Stimulated activated CD8-positive, alpha-beta memory T cell treated with anti-CD3 and anti-CD28 coated beads, Interleukin-7, amount 100 ng/mL, for 24 hours (primary cell): ENCODE results near the gene GJC2.

Experiments
- DNase-seq: peaks from one replicate; pipeline ENCODE4 v3.0.0-alpha.2; 2020; ENCODE audit warnings: low read depth

The GJC2 gene

DNA sequence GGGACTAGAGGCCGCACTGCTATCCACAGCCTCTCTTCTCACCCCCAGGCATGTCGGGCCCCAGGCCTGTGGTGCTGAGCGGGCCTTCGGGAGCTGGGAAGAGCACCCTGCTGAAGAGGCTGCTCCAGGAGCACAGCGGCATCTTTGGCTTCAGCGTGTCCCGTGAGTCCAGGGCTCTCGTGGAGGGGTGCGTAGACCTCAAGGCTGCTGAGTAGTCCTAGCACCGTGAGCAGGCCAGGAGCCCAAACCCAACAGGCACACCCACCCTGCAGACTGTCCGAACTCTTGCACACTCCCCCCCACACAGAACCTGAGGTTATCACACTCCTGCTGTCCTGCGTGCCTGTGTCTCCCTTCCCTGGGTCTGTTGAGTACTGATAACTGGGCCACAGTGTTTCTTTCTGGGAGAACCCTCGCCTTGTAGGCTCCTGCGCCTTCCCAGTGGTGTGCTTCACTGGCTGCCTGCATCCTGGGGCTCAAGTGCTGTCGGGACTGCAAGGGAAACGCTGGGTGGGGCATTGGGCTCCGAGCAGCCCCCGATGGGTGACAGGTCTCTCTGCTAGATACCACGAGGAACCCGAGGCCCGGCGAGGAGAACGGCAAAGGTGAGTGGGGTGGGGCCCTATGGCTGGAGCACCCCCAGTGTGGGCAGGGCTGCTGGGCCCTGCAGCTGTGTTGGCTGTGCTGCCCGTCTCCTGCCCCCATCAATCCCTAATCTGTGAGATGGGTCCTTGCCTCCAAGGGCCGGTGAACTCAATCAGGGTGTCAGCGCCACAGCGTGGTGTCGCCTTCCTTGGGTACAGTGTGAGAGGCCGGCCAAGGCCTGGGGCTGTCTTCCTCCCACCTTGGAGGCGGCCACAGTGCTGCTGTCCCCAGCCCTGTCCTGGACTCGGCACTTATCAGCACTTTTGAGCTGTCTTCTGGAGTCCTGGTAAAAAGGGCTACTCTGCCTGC is 4.0 kb upstream of the GJC2 start:
- no peak for DNase-seq

DNA sequence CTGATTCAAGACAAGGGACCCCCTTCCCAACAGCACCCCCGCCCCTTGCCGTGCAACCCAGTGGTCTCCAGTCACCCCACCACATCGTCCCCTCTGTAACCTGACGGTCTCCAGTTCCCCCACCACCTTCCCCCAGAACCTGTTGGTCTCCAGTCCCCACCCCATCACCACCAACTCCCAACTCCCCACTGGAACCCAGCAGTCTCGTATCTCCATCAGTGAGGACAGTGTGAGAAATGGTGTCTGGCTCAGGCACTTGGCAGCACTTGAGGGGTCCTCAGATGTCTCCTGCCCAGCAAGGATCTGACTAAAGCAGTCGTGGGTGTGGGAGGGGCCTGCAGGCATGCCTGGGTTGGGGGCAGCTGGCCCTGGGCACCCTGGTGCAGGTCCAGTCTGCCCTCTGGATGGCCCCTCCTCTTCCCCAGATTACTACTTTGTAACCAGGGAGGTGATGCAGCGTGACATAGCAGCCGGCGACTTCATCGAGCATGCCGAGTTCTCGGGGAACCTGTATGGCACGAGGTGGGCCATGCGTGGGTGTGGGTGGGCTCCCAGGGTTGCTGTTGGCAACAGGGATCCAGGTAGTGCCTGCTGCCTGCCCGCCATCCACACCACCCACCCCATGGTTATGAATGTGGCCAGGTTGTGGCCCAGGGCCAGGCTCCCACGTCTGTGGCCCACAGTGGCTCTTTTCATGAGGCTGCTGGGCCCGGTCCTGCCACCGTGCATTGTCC is 3.1 kb upstream of the GJC2 start:
- no peak for DNase-seq

DNA sequence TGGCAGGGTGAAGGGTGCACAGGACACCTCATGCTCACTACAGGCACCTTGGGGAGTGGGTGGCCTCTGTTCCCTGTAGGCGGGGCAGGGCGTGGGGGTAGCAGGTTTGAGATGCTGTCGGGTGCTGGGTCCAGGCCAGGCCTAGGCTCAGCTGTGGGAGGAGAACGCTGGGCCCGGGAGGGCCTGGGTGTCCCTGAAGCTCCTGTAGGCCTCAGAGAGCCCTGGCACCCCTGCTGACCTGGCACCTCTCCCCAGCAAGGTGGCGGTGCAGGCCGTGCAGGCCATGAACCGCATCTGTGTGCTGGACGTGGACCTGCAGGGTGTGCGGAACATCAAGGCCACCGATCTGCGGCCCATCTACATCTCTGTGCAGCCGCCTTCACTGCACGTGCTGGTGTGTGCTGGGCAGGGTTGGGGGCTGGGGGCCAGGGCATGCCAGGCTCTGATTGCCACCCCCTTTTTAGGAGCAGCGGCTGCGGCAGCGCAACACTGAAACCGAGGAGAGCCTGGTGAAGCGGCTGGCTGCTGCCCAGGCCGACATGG is 2.5 kb upstream of the GJC2 start:
- DNase-seq: no peak

DNA sequence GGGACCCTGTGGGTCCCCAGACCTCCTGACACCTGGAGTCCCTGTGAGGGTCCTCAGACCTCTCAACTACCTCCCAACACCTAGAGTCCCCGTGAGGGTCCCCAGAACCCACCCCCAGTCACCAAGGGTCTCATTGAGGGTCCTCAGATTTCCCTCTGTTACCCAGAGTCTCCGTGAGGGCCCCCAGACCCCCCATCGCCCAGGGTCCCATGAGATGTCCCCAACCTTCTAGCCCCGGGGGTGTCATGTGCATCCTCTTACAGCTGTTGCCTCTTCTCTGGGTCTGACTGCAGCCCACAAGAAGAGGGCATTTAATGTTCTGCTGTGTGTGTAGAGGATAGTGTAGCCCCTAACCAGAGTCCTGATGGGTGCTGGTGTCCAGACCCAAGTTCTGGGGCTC is 2.0 kb upstream of the GJC2 start:
- DNase-seq: no peak

DNA sequence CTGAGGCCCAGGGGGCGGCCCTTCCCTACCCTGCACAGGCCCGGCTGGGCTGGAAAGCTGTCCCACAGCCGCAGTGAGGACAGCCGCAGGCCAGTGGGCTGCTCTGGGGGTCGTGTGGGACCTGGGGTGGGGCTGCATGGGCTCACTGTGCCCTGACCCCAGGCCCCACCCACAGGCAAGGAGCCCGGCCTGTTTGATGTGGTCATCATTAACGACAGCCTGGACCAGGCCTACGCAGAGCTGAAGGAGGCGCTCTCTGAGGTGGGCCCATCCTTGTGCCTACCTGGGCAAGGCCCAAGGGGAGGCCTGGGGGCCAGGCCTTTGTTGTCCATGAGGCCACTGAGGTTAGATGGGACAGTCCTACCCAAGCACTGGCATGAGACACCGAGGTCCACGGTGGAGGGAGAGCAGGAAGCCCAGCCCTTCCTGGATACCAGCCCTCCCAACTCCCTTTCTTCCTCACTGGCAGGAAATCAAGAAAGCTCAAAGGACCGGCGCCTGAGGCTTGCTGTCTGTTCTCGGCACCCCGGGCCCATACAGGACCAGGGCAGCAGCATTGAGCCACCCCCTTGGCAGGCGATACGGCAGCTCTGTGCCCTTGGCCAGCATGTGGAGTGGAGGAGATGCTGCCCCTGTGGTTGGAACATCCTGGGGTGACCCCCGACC is 1.4 kb upstream of the GJC2 start:
- DNase-seq: no peak

DNA sequence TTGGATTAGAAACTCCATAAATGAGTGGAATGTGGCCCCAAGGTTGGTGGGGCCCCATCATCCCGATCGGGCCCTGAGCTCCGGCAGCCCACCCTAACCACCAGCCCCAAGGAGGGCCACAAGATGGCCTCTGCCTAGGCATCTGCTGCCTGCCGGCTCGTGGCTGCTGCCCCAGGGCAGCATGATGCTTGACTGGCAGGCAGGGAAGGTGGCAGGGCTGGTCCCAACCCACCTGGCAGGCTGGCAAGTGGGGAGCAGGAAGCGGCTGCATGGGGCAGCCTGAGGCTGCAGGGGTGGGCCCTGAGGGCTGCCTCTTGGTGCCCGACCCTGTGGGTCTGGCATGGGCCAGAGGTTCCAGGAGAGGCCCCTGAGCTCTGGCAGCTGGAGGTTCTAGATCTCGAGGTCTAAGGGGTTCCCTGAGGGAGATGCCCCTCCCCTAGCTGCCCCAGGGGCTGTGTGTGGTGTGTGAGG is 760 bp upstream of the GJC2 start:
- DNase-seq: no peak

DNA sequence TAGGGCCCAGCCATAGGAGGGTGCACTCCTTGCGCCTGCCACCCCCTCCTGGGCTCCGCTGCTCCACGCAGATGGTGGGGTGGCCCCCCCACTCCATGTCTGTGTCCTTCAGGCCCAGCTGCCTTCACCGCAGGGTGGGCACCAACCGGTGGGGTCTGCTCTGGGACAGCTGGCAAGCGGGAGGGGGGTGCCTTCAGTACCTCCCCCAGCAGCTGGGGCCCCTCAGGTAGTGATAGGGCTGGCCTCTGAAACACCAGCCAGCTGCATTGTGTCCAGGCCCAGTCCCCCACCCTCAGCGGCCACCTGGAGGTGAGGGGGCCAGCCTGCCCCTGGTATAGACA is 360 bp downstream of the GJC2 start:
- DNase-seq: no peak

DNA sequence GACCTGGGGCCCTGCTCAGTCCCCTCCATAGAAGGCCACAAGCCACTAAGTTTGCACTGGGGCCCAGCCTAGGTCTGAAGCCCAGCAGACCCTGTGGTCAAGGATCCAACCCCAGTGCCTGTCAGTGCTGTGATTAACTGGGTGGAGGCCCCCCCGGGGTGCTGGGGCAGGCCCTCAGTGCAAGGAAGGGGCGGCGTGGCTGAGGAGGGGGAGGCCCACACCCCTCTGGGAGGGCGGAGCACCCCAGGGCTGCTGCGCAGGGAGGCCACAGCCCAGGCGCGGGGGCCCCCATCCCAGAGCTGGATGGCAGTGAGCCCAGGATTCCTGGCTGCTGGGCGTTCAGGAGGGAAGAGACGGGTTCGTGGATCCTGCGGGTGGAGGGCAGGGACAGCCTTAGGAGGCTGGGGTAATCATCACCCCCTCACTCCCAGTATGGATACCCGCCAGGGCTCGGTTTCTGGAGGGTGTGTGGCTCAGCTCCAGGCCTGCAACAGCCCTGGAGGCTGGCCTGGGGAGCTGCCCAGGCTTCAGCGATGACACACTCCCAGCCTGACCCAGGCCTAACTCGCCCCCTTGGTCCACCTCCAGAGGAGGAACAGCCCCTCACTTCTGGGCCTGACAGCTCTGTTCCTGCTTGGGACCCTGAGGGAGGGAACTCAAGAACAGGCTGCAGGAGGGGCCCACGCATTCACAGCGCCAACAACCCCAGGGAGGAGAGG is 890 bp downstream of the GJC2 start:
- DNase-seq: no peak

DNA sequence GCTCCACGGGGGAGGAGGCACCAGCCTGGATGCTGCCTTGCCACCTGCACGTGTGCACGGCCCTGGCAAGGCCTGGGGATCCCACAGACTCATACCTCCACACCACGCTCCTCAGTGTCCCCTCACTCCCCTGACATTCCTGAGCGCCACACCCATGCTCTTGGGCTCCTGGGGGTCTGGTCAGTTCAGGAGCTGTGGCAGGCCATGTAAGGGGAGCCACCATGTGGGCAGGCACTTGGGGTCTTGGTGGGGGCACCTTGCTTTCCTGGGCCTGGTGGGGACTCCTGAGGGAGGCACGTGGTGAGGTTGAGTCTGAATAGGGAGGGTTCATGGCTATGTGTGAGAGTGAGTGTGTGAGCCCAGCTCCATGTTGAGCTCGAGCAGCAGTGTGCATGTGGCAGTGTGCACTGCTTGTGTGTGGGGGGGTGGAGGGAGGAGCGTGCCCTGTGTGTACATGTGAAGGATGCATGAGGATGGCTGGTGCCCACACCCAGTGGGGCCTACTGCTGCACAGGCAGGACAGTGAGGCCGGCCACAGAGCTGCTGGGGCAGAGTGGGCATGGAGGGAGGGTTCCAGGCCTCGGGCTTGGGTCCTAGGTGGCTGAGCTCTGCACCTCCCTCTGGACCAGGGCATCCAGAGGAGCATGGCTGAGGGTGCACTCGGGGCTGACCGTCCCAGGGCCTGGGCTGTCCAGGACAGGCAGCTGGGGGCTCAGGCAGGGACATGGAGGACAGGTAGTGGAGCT is 1.6 kb downstream of the GJC2 start:
- no peak for DNase-seq

DNA sequence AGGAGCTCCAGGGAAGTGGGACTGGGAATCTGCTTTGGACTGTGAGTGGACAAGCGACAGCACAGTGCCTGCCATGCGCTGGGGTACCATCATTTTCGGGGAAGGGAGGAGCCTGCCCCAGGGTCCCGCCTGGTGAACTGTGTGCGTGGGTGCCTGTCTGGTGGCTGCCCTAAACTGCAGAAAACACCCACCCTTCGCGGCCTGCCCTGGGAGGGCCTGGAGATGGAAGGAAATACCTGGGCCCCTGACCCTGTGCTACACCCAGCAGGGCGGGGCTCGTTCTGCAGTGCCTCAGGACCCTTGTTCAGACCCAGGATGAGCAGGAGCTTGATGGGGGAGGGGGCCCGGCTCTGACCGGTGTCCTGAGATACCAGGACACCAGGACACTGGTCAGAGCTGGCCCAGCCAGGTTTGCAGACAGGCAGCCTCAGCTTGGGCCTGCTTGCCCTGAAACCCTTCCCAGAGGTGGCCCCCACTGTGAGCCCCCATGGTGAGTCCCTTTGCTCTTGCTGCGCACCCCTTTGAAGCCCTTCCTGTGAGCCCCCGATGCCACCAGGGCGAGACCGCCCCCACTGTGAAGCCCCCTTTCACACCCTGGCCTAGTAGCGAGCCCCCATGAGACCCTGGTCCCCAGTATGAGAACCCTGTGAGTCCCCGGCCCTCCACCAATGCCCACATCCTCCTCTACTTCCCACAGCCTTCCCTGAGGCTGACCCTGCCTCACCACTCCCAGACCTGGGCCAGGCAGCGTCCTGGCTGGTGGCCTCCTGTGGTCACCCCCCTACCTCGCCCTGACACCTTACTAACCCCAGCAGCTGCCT is 2.6 kb downstream of the GJC2 start:
- no peak for DNase-seq

DNA sequence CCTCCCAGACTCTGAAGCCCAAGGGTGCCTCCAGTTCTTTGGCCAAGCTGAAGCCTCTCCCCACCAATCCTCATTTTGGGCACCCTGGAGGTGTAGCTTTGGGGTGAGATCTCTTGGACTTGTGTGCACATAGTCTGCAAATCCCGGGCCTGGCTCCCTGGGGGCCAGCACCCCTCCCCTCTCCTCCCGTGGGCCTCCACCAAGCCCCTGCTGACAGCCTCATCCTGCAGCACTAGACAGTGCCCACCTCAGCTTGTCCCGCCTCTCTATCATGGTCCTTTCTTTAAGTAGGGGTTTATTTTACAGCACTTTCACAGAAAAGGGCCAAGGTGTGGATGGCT is 3.2 kb downstream of the GJC2 start:
- DNase-seq: no peak

DNA sequence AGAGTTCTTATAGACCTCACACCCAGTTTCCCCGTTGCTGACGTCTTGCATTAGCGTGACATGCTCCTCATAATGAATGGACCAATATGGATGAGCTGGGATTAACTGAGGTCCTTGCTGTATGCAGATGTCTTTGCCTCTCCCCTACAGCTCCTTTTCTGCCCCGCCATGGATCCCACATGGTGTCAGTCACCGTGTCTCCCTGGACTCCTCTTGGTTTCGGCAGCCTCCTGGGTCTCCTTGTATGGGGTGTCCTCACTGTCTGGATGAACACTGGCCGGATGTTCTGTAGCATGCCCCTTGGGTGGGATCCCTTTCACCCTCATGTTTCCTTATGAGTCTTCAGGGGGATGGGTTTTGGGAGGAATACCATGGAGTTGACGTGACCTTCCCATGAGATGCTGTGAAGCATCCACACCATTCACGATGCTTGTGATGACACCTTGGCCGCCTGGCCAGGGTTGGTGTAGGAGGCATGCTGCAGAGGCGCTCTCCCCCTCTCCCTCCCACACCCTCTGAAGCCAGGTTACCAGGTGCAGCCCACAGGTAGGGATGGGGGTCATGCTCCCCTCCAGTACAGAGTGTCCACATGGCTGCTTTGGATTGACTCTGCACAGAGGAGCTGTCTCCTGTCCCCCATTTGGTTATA is 4.4 kb downstream of the GJC2 start:
- DNase-seq: no peak

DNA sequence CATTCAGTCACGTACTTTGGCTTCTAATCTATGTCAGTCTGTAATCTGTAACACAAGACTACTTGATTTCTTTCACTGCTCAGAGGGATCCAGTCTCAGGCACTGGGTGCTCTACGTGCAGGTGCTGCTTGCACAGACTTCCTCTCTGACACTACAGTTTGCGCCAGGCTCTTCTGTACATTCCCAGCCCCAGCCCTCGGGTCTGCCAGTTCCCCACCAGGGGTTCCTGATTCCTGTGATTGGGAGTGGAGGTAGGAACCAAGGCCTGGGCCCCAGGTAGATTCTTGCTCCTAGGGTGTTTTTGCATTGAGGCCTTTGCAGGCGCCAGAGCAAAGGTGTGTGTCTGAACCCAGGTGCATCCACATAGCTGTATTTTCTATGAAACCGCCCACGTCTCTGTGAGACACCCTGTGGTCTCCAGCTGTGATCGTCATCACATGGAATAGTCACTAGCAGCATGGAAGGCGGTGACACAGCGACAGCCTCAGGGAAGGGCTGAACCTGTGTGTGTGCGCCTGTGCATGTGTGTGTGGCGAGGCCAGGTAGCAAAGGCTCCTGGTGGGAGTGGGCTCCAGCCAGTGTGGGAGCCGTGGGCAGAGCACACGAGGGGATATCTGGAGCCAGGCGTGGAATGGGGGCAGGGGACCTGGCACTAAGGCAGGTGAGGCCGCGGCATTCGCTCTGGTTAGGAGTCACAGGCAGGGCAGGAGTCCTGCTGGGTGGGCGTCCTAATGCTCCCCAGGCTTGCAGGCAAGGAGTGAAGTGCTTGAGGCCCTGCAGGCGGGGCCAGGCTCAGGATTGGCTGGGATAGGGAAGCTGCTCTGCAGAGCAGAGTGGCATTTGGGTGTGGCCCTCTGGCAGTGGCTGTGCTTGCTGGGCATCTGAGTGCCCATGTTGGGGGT is 5.2 kb downstream of the GJC2 start:
- DNase-seq: no peak

DNA sequence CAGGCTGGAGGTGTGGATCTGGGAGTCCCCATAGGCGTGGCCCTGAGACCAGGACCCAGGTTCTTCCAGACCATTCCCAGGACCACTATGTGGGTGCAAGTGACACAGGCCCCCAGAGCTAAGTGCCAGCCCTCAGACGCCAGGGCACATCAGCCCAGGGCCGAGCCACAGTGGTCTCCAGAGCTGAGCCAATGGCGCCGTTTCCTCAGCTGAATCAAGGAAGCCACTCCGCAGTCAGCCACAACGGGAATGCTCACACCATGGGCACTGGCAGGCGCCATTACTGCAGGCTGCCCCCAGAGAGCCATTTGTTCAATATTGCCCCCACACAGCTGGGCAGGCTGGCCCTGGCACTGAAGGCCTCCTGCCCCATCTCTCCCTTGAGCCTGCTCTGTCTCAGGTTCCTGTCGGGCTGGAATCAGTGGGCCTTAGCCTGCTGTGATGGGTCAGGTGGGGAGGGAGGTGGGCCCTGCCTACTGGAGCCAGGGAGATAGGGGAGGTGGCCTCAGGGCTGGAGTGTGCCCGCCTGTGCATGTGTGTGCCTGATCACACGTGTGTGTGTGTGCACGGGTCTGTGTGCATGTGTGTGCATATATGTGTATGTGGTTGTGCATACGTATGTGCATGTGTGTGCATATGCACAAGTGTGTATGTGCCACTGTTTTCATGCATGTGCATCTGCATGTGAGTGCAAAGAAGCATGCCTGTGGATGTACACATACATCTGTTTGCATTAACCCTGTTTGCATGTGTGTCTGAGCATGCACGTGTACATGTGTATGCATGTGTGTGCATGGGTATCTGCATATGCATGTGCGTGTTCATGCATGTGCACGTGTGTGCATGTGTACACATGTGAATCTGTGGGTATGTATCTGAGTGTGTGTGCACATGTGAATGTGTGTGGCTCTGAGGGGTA is 6.1 kb downstream of the GJC2 start:
- DNase-seq: no peak

DNA sequence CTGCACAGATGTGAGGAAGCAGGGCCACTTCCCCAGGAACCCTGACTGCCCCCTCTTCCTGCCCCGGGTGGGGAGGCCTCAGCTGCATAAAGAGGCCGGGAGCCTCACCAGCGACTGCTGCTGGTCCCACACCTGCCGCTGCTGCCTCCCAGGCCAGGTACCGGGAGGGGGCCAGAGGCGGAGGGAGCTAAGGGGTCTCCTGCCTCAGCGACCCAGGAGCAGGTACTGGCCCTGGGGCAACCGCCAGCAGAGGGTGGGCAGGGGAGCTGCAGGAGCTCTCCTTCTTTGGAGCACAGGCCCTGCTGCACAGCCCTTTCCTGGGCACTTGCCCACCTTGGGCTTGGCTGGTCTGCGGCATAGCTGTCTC is 6.8 kb downstream of the GJC2 start:
- DNase-seq: no peak

DNA sequence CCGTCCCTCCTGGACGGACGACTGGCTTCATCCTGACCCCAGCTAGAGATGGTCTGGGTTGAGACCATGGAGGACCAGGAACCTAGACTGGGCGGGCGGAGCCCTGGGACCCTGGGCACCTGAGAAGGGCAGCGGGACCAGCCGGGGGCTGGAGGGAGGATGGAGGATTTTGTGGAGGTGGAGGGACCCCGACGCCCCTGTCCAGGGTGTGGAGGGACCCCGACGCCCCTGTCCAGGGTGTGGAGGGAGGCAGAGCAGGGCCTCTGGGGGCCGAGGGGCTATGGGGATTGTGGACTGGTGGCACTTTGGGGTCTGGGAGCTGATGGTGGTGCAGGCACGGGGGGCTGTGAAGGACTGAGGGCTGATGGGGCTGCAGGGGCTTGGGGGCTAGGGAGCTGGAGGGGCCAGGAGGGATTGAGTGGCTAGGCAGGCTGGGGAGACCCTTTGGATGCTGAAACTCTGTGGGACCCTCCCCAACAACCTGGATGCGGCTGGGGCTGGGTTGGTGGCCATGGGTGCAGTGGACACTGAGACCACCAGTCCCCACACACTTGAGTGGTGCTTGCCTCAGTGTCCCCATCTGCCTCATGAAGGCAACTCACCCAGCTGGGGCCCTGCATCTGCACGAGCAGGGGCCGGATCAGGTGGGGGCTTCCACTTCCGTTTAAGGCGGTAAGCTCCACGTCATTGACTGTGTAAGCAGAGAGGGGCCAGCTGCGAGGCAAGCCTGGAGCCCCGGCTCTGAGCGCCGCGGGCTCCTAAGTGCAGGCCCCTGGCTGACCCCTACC is 7.4 kb downstream of the GJC2 start:
- DNase-seq: no peak

DNA sequence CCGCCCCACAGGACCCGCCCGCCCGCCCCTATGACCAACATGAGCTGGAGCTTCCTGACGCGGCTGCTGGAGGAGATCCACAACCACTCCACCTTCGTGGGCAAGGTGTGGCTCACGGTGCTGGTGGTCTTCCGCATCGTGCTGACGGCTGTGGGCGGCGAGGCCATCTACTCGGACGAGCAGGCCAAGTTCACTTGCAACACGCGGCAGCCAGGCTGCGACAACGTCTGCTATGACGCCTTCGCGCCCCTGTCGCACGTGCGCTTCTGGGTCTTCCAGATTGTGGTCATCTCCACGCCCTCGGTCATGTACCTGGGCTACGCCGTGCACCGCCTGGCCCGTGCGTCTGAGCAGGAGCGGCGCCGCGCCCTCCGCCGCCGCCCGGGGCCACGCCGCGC is 8.0 kb downstream of the GJC2 start:
- DNase-seq: no peak
